ENCODE measurements around the gene ARL10.

Gene ARL10

GRCh38 chr5:176383961-176384360, 18.7 kb downstream of the ARL10 start:
- no peak for ATAC-seq (ENCODE audit: insufficient read depth, low read depth)
- no peak overlapping the region for H3K9ac ChIP-seq (ENCODE audit: low read depth, low read length)
- TF ChIP-seq EZH2 (IDR thresholded peaks at IDR 0.05; ENCODE audit: borderline replicate concordance, low read depth, low read length, severe bottlenecking) = no peak
- TF ChIP-seq CTCF (IDR thresholded peaks at IDR 0.05; ENCODE audit: borderline replicate concordance, extremely low read depth, low read length, poor library complexity, severe bottlenecking) = no peak
- H3K4me3 ChIP-seq (ENCODE audit: low read depth in 1 of 2, low read length in 2 of 2) = no peak overlapping the region
- H2AFZ ChIP-seq (ENCODE audit: low read depth, low read length) = no peak overlapping the region
- peaks cover 66% of the 10 kb centered on the region for H3K36me3 ChIP-seq (ENCODE audit: insufficient read depth, low read length)
- H3K79me2 ChIP-seq (ENCODE audit: insufficient read depth, low read length) = peaks cover 41% of the 10 kb centered on the region
- no peak overlapping the region for H3K4me2 ChIP-seq (ENCODE audit: insufficient read depth, low read length)
- no peaks in the 10 kb centered on the region for H3K27me3 ChIP-seq (ENCODE audit: insufficient read depth, low read length, poor library complexity)
- H3K9me3 ChIP-seq (ENCODE audit: insufficient read depth, low read length, severe bottlenecking) = no peaks in the 10 kb centered on the region
- no peak overlapping the region for H3K27ac ChIP-seq (ENCODE audit: low read length)
- H3K4me1 ChIP-seq (ENCODE audit: insufficient read depth, low read length) = peaks cover 22% of the 10 kb centered on the region
- peaks cover 47% of the 10 kb centered on the region for H4K20me1 ChIP-seq (ENCODE audit: insufficient read depth, low read length)
- DNase-seq = no peak

GRCh38 chr5:176384366-176384930, 19.2 kb downstream of the ARL10 start:
- H3K9me3 ChIP-seq (ENCODE audit: insufficient read depth, low read length, severe bottlenecking) = no peaks in the 10 kb centered on the region
- H3K4me3 ChIP-seq (ENCODE audit: low read depth in 1 of 2, low read length in 2 of 2) = no peak overlapping the region
- DNase-seq (no peak), ATAC-seq (ENCODE audit: insufficient read depth, low read depth) (no peak)
- H3K27ac ChIP-seq (ENCODE audit: low read length) = no peak overlapping the region
- no peaks in the 10 kb centered on the region for H3K27me3 ChIP-seq (ENCODE audit: insufficient read depth, low read length, poor library complexity)
- no peak overlapping the region for H3K9ac ChIP-seq (ENCODE audit: low read depth, low read length)
- no peak for TF ChIP-seq EZH2 (IDR thresholded peaks at IDR 0.05; ENCODE audit: borderline replicate concordance, low read depth, low read length, severe bottlenecking)
- H4K20me1 ChIP-seq (ENCODE audit: insufficient read depth, low read length) = peaks cover 47% of the 10 kb centered on the region
- H3K4me2 ChIP-seq (ENCODE audit: insufficient read depth, low read length) = no peak overlapping the region
- H3K4me1 ChIP-seq (ENCODE audit: insufficient read depth, low read length) = peaks cover 23% of the 10 kb centered on the region
- no peak overlapping the region for H2AFZ ChIP-seq (ENCODE audit: low read depth, low read length)
- peaks cover 66% of the 10 kb centered on the region for H3K36me3 ChIP-seq (ENCODE audit: insufficient read depth, low read length)
- peaks cover 44% of the 10 kb centered on the region for H3K79me2 ChIP-seq (ENCODE audit: insufficient read depth, low read length)

GRCh38 chr5:176384991-176385390, 19.7 kb downstream of the ARL10 start:
- peaks cover 66% of the 10 kb centered on the region for H3K36me3 ChIP-seq (ENCODE audit: insufficient read depth, low read length)
- H3K79me2 ChIP-seq (ENCODE audit: insufficient read depth, low read length) = peaks cover 49% of the 10 kb centered on the region
- H3K4me3 ChIP-seq (ENCODE audit: low read depth in 1 of 2, low read length in 2 of 2) = no peak overlapping the region
- TF ChIP-seq EZH2 (IDR thresholded peaks at IDR 0.05; ENCODE audit: borderline replicate concordance, low read depth, low read length, severe bottlenecking) (no peak), CTCF (IDR thresholded peaks at IDR 0.05; ENCODE audit: borderline replicate concordance, extremely low read depth, low read length, poor library complexity, severe bottlenecking) (no peak)
- no peaks in the 10 kb centered on the region for H3K9me3 ChIP-seq (ENCODE audit: insufficient read depth, low read length, severe bottlenecking)
- H3K27ac ChIP-seq (ENCODE audit: low read length) = no peak overlapping the region
- H4K20me1 ChIP-seq (ENCODE audit: insufficient read depth, low read length) = peaks cover 47% of the 10 kb centered on the region
- H2AFZ ChIP-seq (ENCODE audit: low read depth, low read length) = no peak overlapping the region
- DNase-seq (no peak), ATAC-seq (ENCODE audit: insufficient read depth, low read depth) (no peak)
- no peak overlapping the region; the same call in 1 of the 2 replicates for H3K4me2 ChIP-seq (ENCODE audit: insufficient read depth, low read length)
- H3K4me1 ChIP-seq (ENCODE audit: insufficient read depth, low read length) = peaks cover 28% of the 10 kb centered on the region
- H3K9ac ChIP-seq (ENCODE audit: low read depth, low read length) = no peak overlapping the region
- no peaks in the 10 kb centered on the region for H3K27me3 ChIP-seq (ENCODE audit: insufficient read depth, low read length, poor library complexity)

- no peak for ATAC-seq (ENCODE audit: insufficient read depth, low read depth)
- Histone ChIP-seq H3K9ac (ENCODE audit: low read depth, low read length) (peak overlapping the region; percentile 84; the same call in 1 of the 2 replicates), H3K4me2 (ENCODE audit: insufficient read depth, low read length) (peak overlapping the region; percentile 92), H3K36me3 (ENCODE audit: insufficient read depth, low read length) (peaks cover 73% of the 10 kb centered on the region), H3K4me1 (ENCODE audit: insufficient read depth, low read length) (peaks cover 33% of the 10 kb centered on the region), H3K27ac (ENCODE audit: low read length) (no peak overlapping the region; the same call in 1 of the 2 replicates), H2AFZ (ENCODE audit: low read depth, low read length) (no peak overlapping the region), H3K79me2 (ENCODE audit: insufficient read depth, low read length) (peaks cover 57% of the 10 kb centered on the region), H4K20me1 (ENCODE audit: insufficient read depth, low read length) (peaks cover 47% of the 10 kb centered on the region), H3K9me3 (ENCODE audit: insufficient read depth, low read length, severe bottlenecking) (no peaks in the 10 kb centered on the region), H3K27me3 (ENCODE audit: insufficient read depth, low read length, poor library complexity) (no peaks in the 10 kb centered on the region), H3K4me3 (ENCODE audit: low read depth in 1 of 2, low read length in 2 of 2) (peak overlapping the region in 1 of 2 experiments; percentile 97; a peak in 1 of 4 replicates)
- DNase-seq = no peak
- TF ChIP-seq EZH2 (IDR thresholded peaks at IDR 0.05; ENCODE audit: borderline replicate concordance, low read depth, low read length, severe bottlenecking) (no peak), CTCF (IDR thresholded peaks at IDR 0.05; ENCODE audit: borderline replicate concordance, extremely low read depth, low read length, poor library complexity, severe bottlenecking) (no peak)
Observed at GRCh38 chr5:176386491-176386890, 21.2 kb downstream of the ARL10 start.

Measured in DND-41 (cell line).